GM12874 (cell line): Measurements from ENCODE around the gene OLIG1.

Experiments
- CTCF ChIP-seq: IDR thresholded peaks from 2 replicates; pipeline ENCODE4 v1.5.1; 2011; ENCODE audit warnings: low read depth, mild to moderate bottlenecking, control low read depth, low read length, moderate library complexity; ENCODE audit not compliant: insufficient read depth

The OLIG1 gene

GRCh38 chr21:33108228-33108627 lies 38.3 kb downstream of the OLIG1 start:
- TF ChIP-seq CTCF, result no peak

- TF ChIP-seq CTCF, result no peak
Measured at GRCh38 chr21:33109574-33110339, 39.8 kb downstream of the OLIG1 start.

GRCh38 chr21:33110340-33110715 lies 40.4 kb downstream of the OLIG1 start:
- no peak for TF ChIP-seq CTCF

GRCh38 chr21:33111577-33111976 lies 41.6 kb downstream of the OLIG1 start:
- TF ChIP-seq CTCF, result no peak

GRCh38 chr21:33112151-33112550 lies 42.2 kb downstream of the OLIG1 start:
- TF ChIP-seq CTCF, result no peak

GRCh38 chr21:33112681-33113080 lies 42.7 kb downstream of the OLIG1 start:
- TF ChIP-seq CTCF, result no peak

- no peak for TF ChIP-seq CTCF
Measured at GRCh38 chr21:33113131-33113530, 43.2 kb downstream of the OLIG1 start.
